T-helper 22 cell (primary cell): ENCODE measurements around the gene MMGT1.
"Not testable (repeated sequence)": the region's sequence is repeated elsewhere in the genome, so short reads cannot be mapped to it uniquely, and the experiment has no call there.

ENCODE experiments used
- DNase-seq: peaks from one replicate; pipeline ENCODE4 v3.0.0-alpha.2; 2020; ENCODE audit warnings: low read depth

The MMGT1 gene

DNA sequence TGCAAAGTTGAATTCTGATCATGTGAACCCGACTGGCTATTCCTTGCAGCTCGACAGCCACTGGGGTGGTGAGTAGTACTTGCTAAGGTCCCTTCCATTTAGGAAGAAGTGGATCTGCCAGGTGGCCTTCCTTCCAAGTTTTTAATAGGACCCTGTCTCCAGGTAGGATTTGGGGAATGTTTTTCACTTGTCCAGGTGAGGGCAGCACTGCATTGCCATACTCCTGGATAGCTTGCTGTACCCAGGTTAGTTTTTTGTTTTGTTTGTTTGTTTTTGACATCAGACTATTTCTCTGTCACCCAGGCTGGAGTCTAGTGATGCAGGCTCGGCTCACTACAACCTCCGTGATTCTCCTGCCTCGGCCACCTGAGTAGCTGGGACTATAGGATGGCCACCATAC lies 50.4 kb downstream of the MMGT1 start:
- no peak for DNase-seq

DNA sequence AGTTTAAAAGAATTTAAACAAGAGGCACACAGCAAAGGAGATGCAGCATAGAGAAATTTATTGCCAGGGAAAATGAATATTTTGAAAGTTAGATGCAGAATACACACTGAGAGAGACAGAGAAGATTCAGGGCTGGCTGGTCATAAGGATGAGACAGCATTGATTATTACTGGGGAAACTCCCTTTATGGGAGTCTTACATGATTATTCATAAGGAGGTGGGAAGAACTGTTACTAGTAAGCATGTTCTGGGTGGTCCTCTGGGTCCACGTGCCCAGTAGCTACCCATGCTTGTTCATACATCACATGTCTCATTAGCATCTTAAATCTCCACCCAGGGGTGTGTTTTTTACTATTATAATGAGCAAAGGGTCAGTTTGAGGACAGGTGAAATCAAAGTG lies 53.3 kb downstream of the MMGT1 start:
- DNase-seq: not testable (repeated sequence)

DNA sequence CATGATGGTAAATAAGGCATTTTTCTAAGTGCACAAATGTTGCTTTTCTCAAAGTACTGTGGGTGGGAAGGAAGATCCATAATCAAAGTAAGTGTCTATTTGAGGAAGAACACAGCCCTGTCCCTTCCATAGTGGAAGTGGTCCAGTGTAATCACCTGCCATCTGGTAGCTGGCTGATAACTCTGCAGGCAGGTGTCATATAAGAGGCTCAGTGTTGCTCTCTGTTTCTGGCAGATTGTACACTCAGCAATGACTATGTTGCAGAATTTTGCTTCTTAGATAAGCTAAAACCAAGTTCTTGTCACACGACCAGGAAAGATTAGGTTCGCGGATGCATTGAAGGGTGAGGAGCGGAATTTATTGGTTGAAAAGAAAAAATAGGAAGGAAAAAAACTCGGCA lies 59.4 kb downstream of the MMGT1 start:
- DNase-seq: no peak
